Parathyroid adenoma (tissue), 2 donors: ENCODE measurements around the gene NGF.
"Not testable (repeated sequence)": the region's sequence is repeated elsewhere in the genome, so short reads cannot be mapped to it uniquely, and the experiment has no call there.

Experiments used
- H2AFZ ChIP-seq: fragments of 300-600 bp; sonication (generic); one replicate; pipeline ENCODE4 v1.7.0; 2017; ENCODE audit warnings: antibody characterized with exemption, mild to moderate bottlenecking
- H3K27ac ChIP-seq: fragments of 300-600 bp; sonication (generic); one replicate; pipeline ENCODE4 v1.7.0; 2017
- H3K27me3 ChIP-seq: fragments of 300-600 bp; sonication (generic); one replicate; pipeline ENCODE4 v1.7.0; 2017; ENCODE audit warnings: low read length; ENCODE audit not compliant: control insufficient read depth, insufficient read depth
- H3K36me3 ChIP-seq: fragments of 300-600 bp; sonication (generic); one replicate; pipeline ENCODE4 v1.7.0; 2017; ENCODE audit warnings: low read length; ENCODE audit not compliant: control insufficient read depth, insufficient read depth
- H3K4me1 ChIP-seq: fragments of 300-600 bp; sonication (generic); one replicate; pipeline ENCODE4 v1.7.0; 2017; ENCODE audit warnings: control low read depth
- H3K4me2 ChIP-seq: fragments of 300-600 bp; sonication (generic); one replicate; pipeline ENCODE4 v1.7.0; 2017; ENCODE audit warnings: low read length
- H3K4me3 ChIP-seq: fragments of 300-600 bp; sonication (generic); one replicate; pipeline ENCODE4 v1.7.0; 2017; ENCODE audit warnings: low read depth, low read length
- H3K79me2 ChIP-seq: fragments of 300-600 bp; sonication (generic); one replicate; pipeline ENCODE4 v1.7.0; 2017; ENCODE audit warnings: control low read depth
- H3K9ac ChIP-seq: fragments of 300-600 bp; sonication (generic); one replicate; pipeline ENCODE4 v1.7.0; 2017; ENCODE audit warnings: mild to moderate bottlenecking
- H3K9me3 ChIP-seq: fragments of 300-600 bp; sonication (generic); one replicate; pipeline ENCODE4 v1.7.0; 2017; ENCODE audit warnings: low read length; ENCODE audit not compliant: control insufficient read depth
- TF ChIP-seq, protein P1 (sequence below): fragments of 300-600 bp; sonication (generic); IDR thresholded peaks from one replicate; pipeline ENCODE4 v1.7.0; 2017; ENCODE audit warnings: antibody characterized with exemption, mild to moderate bottlenecking
- donor health status: primary hyperparathyroidism.

The NGF gene

DNA sequence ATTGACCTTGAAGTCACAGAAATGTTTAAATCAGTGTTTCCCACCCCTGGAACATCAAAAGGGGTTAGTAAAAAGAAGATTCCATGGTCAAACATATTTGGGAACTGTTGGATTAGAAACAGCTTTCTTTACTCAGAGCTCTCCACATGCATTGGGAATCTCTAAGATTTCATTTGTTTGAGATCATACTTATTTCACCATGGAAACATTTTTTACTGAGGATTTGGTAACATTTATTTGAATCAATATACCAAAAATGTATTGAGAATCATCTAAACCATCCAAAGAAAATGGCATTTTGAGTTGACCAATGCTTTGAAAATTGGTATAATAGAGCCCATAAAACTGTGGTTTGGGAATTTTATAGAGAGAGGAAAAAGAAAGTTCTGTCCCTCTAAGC, 25.3 kb downstream of the NGF start:
- TF ChIP-seq, protein P1, sequence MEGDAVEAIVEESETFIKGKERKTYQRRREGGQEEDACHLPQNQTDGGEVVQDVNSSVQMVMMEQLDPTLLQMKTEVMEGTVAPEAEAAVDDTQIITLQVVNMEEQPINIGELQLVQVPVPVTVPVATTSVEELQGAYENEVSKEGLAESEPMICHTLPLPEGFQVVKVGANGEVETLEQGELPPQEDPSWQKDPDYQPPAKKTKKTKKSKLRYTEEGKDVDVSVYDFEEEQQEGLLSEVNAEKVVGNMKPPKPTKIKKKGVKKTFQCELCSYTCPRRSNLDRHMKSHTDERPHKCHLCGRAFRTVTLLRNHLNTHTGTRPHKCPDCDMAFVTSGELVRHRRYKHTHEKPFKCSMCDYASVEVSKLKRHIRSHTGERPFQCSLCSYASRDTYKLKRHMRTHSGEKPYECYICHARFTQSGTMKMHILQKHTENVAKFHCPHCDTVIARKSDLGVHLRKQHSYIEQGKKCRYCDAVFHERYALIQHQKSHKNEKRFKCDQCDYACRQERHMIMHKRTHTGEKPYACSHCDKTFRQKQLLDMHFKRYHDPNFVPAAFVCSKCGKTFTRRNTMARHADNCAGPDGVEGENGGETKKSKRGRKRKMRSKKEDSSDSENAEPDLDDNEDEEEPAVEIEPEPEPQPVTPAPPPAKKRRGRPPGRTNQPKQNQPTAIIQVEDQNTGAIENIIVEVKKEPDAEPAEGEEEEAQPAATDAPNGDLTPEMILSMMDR: no peak
- Histone ChIP-seq H3K27ac (no peak overlapping the region), H2AFZ (no peak overlapping the region), H3K4me2 (no peak overlapping the region), H3K79me2 (no peaks in the 10 kb centered on the region), H3K9ac (no peak overlapping the region), H3K27me3 (no peaks in the 10 kb centered on the region), H3K4me3 (no peak overlapping the region), H3K4me1 (no peaks in the 10 kb centered on the region), H3K9me3 (no peaks in the 10 kb centered on the region), H3K36me3 (no peaks in the 10 kb centered on the region)

DNA sequence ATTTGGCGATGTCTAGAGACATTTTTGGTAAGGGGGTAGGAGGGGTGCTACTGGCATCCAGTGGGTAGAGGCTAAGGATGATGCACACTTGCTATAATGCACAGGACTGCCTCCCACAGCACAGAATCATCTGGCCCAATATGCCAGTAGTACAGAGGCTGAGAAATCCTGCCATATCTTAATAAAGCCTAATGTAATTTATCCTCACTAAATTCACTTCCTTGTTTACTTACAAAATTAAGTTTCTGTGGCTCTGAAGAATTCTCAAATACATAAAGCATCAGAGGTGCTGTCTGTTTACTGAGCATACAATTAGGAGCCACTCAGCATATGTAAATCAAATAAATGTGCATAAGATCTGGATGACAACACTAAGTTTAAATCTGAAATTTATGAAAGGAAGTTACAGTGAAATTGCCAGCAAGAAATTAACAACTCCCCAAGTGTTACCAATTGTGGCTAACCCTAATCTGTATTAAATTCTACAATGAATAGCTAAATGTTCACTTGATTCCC, 26.5 kb downstream of the NGF start:
- H3K36me3 ChIP-seq: no peaks in the 10 kb centered on the region
- no peak overlapping the region for H3K27ac ChIP-seq
- H3K27me3 ChIP-seq: no peaks in the 10 kb centered on the region
- no peaks in the 10 kb centered on the region for H3K4me1 ChIP-seq
- H3K79me2 ChIP-seq: no peaks in the 10 kb centered on the region
- H3K9me3 ChIP-seq: no peaks in the 10 kb centered on the region
- no peak overlapping the region for H3K9ac ChIP-seq
- no peak overlapping the region for H2AFZ ChIP-seq
- H3K4me2 ChIP-seq: no peak overlapping the region
- H3K4me3 ChIP-seq: no peak overlapping the region
- TF ChIP-seq, protein P1: no peak

DNA sequence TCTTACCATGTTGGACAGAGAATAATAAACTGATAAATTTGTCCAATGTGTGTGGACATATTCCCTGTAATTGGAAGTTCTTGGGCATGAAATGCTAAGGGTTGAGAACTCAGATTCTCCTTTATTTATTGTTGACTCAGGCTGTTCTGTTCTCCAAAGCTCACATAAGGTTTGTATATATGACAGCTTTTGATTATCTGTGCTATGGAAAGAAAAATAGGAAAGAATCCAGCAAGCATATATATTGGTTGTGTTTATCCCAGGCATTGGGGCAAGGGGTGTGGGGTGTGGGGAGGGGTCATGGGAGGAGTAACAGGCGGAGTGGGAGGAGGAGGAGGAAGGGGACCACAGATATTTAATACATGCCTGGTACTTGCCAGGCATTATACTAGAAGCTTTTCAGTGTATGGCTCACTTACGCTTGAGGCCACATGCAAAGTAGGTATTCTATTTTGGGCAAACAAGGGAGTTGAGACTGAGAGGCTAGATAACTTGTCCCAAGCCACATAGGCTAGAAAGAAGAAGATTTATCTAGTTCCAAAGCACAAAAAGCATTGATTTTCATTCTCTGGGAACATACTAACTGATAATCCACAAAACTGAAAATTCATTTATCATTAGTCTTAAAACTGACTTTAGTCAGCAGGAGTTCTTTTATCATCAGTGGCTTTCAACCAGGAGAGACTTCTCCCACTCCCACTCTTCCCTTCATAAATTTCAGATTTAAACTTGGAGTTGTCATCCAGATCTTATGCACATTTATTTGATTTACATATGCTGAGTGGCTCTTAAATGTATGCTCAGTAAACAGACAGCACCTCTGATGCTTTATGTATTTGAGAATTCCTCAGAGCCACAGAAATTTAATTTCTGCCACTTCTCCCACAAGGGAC, 27.2 kb downstream of the NGF start:
- Histone ChIP-seq H3K36me3 (no peaks in the 10 kb centered on the region), H3K27me3 (no peaks in the 10 kb centered on the region), H3K4me1 (no peaks in the 10 kb centered on the region), H3K27ac (no peak overlapping the region), H2AFZ (no peak overlapping the region), H3K4me3 (no peak overlapping the region), H3K4me2 (no peak overlapping the region), H3K9me3 (no peaks in the 10 kb centered on the region), H3K79me2 (no peaks in the 10 kb centered on the region), H3K9ac (no peak overlapping the region)
- TF ChIP-seq, protein P1: no peak

DNA sequence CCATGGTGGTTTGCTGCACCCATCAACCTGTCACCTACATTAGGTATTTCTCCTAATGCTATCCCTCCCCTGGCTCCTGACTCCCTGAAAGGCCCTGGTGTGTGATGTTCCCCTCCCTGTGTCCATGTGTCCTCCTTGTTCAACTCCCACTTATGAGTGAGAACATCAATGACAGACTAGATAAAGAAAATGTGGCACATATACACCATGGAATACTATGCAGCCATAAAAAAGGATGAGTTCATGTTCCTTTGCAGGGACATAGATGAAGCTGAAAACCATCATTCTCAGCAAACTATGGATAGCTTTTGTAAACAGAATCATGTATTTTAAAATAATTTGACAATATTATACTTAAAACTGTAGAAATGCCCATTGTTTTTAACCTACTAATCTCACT, 28.5 kb downstream of the NGF start:
- not testable (repeated sequence) for H3K27ac ChIP-seq, H3K9ac ChIP-seq, H3K4me3 ChIP-seq, H3K4me1 ChIP-seq, H3K36me3 ChIP-seq, H3K4me2 ChIP-seq, H3K9me3 ChIP-seq, H2AFZ ChIP-seq, H3K27me3 ChIP-seq, H3K79me2 ChIP-seq

DNA sequence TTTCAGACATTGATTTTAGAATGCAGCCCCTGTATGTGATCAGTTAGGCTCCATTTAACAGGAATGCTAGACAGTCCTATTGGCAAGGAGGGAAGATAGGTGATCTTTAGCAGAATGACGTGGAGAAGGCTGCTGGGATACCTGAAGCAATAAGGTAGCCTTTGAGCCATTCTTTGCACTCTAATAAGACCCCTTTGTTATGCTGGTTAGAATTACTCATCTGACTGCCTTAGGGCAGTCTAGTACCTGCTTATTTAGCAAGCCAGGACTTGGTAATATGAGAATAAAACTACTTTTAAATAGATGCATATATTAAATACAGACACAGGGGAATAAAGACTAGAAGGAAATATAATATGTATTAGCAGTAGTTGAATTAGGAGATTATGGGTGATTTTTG, 29.1 kb downstream of the NGF start:
- Histone ChIP-seq H3K4me2 (no peak overlapping the region), H3K27ac (no peak overlapping the region), H3K9me3 (no peaks in the 10 kb centered on the region), H3K4me1 (no peaks in the 10 kb centered on the region), H3K36me3 (no peaks in the 10 kb centered on the region), H3K9ac (no peak overlapping the region), H3K27me3 (no peaks in the 10 kb centered on the region), H3K4me3 (no peak overlapping the region), H2AFZ (no peak overlapping the region), H3K79me2 (no peaks in the 10 kb centered on the region)
- TF ChIP-seq, protein P1: no peak
